GM03348 (cell line): ENCODE data around the gene ICOS.
"Not testable (repeated sequence)": the region's sequence is repeated elsewhere in the genome, so short reads cannot be mapped to it uniquely, and the experiment has no call there.

Experiments
- DNase-seq: peaks from one replicate; pipeline ENCODE4 v3.0.0; 2012; ENCODE audit warnings: low spot score

ICOS gene

DNA sequence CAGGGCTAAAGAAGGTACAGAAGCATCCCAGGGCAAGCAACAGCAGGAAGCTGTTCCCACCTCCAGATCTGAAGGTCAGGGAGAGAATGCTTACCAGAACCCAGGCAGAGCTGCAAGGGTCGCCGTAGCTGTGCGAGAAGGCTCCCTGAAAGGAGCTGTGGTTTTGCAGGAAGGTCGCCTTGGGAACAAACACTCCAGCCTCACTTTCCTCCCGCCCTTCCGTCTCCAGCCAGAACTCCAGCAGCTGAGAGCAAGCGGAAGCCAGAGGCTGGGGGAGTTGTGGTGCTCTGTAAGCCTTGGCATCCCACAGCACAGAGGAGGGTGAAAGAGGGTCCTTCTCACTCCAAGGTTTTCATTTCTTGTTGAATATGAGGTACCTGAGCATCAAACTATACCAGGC lies 18.3 kb upstream of the ICOS start:
- no peak for DNase-seq

DNA sequence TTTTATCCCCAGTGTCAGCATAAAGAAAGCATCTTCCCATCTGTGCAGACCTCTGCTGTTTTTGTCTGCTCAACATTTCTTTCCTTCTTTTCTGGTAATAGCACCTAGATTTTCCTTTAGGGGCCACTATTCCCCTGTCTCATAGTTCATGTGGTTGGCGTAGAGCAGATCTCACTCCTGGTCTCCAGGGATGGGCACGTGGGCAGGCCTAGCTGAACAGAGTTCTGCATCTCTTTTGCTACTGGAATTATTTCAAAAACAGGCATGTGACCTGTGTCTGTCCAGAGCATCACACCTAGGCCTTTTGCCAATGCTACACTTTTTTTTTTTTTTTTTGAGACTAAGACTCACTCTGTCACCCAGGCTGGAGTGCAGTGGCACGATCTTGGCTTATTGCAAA lies 17.7 kb upstream of the ICOS start:
- DNase-seq: no peak

DNA sequence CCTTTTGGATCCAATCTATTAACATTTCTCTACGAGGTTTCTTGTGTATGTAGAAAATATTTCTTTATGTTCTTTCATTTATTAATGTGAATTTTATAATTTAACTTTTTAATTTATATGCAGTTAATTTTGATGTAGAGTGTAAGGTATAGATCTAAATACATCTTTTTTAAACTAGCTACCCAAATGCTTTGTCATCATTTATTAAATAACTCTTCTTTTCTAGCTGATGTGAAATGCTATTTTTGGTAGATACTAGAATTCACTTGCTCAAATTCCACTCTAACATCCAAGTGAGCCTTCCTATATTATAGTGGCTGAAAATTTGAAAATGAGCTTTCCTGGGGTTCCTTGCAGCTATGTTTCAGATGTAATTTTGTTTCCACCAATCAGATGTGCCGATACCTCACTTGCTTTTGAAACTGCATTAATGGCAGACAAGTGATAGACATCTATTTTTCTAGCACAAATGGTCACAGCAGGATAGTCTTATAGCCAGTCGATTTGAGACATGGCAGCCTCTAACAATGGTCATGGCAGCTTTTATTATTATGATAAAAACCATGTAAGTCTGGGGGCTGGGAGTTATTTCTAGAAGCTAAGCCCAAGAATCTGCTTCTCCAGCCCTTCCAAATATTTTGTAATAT lies 10.9 kb upstream of the ICOS start:
- no peak for DNase-seq

DNA sequence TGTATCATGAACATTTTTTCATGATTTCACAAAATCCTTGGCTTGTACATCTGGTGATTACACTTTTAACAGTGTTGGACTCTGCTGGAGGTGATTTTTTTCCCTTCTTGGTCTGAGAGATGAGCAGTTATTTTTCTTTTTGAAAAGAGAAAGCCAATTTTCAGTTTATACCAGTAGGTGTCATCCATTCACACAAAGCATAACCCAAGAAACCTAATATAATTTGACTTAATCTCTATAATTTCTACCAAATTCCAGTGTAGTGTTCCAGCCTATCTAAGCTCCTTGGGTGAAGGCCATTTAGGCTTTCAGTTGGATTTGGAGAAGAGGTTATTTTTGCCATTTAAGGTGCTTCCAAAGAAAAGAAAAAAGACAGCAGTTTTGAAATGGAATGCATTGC lies 7.7 kb upstream of the ICOS start:
- peak; percentile 43 for DNase-seq

- not testable (repeated sequence) for DNase-seq
These were observed 5.3 kb upstream of the ICOS start for GRCh38 chr2:203931262-203931661.

GRCh38 chr2:203934041-203934492 lies 2.5 kb upstream of the ICOS start:
- no peak for DNase-seq

- no peak for DNase-seq
These were observed 1.7 kb upstream of the ICOS start for GRCh38 chr2:203934711-203935438.

DNA sequence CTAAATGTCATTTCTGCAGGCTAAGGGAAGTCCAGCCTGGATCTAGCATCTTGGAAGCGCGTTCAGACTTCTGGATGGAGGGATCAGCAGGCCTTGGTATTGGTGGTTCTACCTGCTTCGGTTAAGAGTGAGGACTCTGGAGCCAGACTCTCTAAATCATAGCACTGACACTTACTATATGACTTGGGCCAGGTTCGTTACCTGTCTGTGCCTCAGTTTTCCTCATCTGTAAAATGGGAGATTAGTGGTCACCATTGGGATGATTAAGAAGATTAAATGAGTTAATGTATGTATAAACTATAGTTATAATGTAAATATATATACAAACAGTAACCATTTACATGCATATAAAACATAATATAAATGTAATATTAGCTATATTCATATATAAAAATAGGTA lies 995 bp upstream of the ICOS start:
- no peak for DNase-seq

- DNase-seq: no peak
These were observed 386 bp downstream of the ICOS start for GRCh38 chr2:203936949-203937348.

DNA sequence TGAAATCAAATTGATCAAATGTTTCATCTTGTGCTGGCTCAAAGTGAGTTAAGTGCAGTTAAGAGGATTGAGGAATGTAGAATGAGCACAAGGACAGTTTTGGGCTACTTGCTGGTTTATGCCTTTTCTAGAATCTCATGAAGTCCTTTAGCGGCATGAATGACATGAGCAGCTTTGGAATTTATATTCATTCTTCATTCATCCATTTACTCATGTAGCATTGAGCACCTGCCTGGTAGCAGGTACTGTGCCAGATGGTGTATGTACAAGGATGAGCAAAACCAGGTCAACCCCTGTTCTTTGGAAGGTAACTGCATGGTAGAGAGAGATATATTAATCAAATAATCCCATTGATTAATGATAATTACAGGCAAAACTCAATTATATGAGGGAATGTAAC lies 1.2 kb downstream of the ICOS start:
- no peak for DNase-seq

DNA sequence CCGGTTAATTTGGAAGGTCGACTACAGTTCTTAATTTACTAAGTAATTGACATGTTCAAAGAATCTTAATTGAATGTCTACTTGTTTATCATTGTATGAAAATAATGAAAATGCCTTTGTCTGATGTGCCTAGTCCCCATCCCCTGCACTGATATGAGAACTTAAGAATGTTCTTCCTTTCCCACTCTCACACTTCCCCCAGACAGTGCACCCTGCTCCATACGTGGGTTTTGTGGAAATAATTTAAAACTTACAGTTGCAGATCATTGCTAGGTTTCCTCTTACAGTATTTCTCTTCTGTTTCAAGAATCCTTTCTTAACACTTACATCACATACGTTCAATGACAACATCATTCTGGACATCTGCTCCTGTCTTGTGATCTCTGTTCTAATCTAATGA lies 3.5 kb downstream of the ICOS start:
- DNase-seq: no peak

- DNase-seq: not testable (repeated sequence)
These were observed 7.2 kb downstream of the ICOS start for GRCh38 chr2:203943493-203944382.

DNA sequence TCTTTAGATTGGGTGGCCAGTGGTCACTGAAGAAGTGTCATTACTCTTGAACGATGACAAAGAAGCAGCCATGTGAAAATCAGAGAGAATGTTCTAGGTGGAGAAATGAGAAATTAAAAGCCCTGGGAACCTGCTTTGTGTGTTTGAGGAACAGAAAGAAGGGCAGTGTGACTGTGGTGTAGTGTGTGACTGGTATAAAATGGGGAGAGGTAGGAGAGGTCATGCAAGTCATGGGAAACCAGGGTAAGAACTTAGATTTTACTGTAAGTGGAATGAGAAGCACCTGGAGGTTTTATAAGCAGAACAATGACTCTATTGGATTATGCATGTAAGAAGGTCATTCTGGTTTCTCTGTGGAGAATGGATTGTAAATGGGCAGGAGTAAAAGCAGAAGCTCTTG lies 12.2 kb downstream of the ICOS start:
- DNase-seq: no peak

DNA sequence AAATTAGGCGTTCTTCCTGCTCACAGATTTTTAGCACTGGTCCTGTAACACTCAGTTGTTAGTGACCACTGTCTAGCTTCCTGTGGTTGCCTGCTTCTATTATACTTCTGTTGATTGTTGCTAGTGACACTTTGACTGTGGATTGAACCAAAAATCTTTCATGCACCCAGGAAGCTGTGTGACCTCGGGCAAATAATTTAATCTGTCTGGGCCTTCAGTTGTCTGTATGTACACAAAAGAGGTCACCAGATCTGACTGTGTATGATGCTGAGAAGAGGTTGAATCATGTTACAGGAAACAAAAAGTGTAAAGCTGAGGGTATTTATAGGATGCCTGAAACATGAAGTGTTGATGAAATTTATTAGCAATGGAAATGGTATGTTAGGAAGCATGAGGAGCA lies 12.7 kb downstream of the ICOS start:
- DNase-seq: no peak

DNA sequence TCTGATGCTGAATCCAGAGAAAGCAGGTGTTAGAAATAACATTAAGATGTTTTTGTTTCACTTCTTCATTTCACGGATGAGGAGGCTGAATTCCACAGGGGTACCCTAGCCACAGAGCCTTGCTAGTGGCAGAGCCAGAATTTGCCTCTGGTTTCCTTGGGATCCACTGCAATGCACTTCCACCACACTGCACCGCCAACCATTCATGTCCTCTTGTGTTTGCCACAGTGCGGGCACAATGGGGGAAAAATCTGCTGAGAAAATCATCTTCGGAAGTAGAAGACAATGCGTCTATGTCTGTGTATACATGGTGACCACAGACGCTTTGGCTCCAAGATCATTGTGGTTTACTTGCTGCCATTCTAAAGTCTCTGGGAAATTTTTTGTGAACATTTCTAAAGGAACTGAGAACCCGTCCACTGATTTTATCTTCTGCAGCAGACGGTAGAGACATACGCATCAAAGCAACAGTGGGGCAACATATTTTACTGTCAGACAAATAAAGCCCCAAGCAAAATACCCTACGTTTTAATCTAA lies 14.9 kb downstream of the ICOS start:
- DNase-seq: no peak

DNA sequence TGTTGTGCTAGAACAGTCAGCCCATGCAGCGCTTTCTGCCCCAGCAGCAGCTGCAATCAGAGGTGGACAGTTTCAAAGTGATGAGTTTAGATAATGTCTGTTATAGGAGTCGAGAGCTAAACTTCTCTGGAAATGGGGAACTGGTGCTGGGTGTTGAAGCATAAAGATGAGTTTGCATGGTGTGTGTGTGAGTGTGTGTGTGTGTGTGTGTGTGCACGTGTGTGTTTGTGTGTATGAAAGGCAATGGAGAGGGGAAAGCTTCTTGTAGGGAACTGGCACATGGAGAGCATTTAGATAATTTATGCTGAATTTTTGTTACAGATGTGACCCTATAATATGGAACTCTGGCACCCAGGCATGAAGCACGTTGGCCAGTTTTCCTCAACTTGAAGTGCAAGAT lies 22.7 kb downstream of the ICOS start:
- no peak for DNase-seq

DNA sequence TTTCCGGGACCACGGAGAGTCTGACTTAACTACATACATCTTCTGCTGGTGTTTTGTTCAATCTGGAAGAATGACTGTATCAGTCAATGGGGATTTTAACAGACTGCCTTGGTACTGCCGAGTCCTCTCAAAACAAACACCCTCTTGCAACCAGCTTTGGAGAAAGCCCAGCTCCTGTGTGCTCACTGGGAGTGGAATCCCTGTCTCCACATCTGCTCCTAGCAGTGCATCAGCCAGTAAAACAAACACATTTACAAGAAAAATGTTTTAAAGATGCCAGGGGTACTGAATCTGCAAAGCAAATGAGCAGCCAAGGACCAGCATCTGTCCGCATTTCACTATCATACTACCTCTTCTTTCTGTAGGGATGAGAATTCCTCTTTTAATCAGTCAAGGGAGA lies 23.1 kb downstream of the ICOS start:
- DNase-seq: peak; percentile 18

- DNase-seq: no peak
These were observed 24.2 kb downstream of the ICOS start for GRCh38 chr2:203960811-203961210.

DNA sequence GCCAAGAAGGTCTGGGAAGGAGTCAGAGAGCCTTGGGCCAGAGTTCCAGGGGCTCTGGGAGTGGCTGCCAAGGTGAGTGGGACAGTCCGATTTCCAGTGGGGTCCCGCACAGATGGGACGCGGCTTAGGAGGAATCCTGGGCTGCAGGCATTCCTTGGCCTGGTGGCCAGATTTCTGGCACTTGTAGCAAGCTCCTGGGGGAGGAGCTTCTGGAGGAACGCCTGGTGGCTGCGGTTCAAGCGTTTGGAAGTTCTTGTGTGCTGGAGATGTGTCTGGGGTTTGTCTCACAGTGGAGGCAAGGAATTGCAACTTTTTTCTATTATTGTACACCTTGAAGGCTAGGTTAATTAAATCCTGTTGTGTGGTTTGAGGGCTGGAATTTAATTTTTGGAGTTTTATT lies 28.6 kb downstream of the ICOS start:
- DNase-seq: not testable (repeated sequence)

- DNase-seq: no peak
These were observed 34.7 kb downstream of the ICOS start for GRCh38 chr2:203971251-203971650.

DNA sequence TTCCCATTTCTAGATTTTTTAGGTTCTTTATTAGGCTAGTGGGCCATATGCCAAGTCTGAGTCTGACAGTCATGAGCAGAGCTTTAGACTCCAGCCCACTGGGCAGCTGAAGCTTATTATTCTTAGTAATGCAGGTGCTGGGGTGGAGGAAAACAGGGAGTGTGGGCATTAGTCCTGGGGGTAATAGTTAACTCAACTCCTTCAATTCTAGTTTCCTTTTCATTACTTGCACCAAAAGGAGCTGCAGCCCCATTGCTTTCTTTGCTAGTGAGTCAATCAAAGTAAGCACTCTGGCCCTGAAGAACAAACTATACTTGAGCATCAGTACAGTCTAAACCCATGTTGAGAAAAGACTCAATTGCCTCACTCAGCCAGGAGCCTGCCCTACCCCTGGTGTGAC lies 35.5 kb downstream of the ICOS start:
- no peak for DNase-seq

- no peak for DNase-seq
These were observed 36.4 kb downstream of the ICOS start for GRCh38 chr2:203973000-203973399.

GRCh38 chr2:203973676-203974075 lies 37.1 kb downstream of the ICOS start:
- DNase-seq: no peak
